Stimulated activated CD4-positive, alpha-beta T cell treated with anti-CD3 and anti-CD28 coated beads, TNF-alpha, amount 100 ng/mL, for 4 hours (primary cell): ENCODE data around the gene GNAZ.
"Not testable (repeated sequence)": the region's sequence is repeated elsewhere in the genome, so short reads cannot be mapped to it uniquely, and the experiment has no call there.

Source experiments
- DNase-seq, 3 experiments: peaks; one replicate each; pipeline ENCODE4 v3.0.0-alpha.2; 2020; ENCODE audit warnings: low read depth in 3 of 3

The GNAZ gene

DNA sequence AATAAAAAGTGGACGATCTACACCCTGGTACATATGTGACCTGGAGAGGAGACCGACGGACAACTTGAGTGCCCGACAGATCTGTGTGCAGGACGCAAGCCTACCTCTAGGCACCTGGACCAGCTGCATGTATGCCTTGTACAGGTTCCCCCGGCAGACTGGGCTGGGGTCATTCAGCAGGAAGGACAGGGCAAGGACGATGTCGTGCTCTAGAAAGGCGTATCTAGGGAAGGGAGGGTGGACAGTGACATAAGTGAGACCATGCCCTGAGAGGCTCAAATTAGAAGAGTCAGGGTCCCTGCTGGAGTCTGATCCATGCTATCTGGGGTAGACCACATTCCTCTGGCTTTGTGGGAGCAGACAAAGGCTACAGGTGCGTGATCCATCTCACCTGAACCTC lies 63.6 kb downstream of the GNAZ start:
- DNase-seq = no peak

DNA sequence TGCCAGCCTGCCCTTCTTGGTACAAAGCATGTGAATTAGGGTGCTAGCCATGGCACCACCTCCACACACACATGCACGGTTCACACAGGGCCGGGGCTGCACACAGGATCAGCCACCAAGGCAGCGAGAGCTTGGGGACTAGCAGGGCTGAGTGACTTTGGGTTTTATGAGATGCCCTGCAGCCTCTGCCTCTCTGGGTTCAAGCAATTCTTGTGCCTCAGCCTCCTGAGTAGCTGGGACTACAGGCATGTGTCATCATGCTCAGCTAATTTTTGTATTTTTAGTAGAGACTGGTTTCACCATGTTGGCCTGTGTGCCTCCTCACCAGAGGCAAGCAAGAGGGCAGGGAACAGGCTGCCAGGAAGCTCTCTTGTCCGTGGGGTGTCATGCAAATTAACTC lies 66.7 kb downstream of the GNAZ start:
- not testable (repeated sequence) for DNase-seq

DNA sequence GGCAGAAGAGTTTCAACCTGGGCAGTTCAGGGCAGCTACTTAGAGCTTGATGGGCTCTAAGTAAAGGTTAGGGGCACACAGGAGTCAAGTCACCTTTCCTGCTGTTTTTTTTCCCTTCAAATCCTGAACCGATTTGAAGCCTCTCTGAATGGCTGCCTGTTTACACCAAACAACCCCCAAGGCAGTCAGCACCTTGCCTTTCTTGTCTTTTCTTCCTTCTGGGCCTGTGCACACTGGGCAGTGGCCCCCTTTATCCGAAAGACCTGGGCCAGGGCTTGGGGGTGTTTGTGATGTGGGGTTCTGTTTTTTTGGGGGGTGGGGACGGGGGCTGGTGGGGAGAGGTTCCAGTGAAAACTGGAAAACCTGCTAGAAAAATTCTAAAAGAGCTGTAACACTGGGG lies 67.1 kb downstream of the GNAZ start:
- DNase-seq = no peak

DNA sequence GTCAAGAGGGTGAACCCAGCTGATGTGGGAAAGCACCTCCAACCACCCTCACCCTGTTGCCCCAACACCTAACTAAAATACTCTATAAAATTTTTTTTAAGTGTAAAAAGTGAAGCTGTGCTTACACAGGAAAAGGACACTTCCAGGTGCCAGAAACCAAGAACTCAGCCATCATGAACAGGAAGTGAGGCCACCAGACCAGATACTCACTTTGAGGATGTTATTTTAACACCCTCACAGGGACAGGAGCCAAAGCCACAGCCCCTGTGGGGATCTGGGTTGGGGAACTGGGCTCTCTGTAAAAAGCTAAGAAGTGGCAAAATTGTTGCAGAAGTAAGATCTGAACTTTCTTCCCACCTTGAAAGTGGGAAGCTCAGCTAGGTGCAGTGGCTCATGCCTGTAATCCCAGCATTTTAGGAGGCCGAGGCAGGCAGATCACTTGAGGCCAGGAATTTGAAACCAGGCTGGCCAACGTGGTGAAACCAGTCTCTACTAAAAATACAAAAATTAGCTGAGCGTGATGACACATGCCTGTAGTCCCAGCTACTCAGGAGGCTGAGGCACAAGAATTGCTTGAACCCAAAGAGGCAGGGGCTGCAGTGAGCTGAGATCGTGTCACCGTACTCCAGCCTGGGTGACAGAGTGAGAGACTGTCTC lies 67.7 kb downstream of the GNAZ start:
- no peak for DNase-seq

DNA sequence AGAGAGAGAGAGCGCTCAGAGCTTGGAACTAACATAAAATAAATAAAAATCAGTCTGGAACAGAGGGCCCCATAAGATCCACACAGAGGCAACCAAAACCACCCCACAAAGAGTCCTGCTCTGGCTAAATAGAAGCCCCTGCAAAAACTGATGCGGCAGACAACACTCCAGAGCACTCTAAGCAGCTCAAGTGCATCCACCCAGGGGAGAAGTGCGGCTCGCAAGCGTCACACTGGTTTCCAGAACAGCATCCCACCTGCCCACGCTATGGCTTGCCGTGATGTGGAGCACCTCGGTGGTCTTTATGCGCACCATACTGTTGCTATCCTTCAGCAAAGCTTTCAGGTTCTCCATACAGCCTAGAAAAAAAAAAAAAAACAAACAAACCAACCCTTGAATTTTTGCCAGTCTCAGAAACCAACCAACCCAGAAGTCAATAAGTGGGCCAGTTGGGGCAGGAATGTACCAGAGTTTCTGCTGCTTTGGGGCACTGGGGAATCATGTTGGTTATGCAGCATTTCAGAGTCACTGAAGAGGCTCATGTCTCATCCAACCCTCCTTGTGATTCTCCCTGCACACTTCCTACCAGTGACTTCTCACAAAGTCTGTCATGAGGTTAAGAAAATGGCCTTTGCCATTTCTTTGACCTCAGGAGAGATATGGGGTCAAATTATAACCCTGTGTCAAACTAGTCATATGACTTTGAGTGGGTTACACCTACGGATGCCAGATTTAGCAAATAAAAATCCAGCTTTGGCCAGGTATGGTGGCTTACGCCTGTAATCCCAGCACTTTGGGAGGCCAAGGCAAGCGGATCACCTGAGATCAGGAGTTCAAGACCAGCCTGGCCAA lies 68.5 kb downstream of the GNAZ start:
- DNase-seq = no peak

DNA sequence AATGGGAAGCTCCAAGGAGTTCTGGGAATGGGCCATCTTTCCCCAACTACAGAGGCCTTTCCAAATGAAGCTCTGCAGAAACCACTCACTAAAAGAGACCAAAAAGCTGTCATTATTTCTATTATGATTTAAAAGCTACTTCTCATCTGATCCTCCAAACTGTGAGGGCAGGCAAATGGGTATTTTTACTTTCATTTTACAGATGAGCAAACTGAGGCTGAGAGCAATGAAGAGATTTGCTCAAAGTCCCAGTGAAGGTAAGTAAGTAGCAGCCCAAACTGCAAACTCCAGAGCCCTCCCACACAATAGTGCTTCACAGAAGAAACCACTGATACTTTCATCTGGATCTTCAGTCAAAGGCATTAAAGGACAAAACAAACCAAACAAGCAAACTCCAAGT lies 70.1 kb downstream of the GNAZ start:
- no peak for DNase-seq

DNA sequence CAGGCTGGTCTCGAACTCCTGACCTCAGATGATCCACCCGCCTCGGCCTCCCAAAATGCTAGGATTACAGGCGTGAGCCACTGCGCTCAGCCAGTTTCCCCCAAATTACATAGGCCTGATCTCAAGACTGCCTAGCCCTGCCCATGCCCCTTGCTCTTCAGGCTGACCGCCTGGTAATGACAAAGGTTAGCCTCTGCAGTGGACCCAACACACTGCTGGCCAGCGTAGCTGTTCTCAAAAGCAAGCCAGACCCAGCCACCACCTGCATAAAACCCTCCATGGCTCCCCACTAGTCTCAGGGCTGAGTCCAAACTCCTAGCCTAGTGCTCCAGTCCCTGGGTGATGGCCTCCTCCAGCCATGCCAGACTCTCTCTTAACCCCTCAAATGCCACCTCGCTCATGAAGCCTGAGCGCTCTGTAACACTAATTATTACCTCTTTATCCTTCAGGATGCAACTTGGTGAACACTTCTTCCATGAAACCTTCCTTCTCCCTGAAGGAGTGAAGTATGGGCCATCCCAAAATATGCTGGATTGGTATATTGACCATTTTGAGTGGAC lies 72.3 kb downstream of the GNAZ start:
- DNase-seq = no peak

DNA sequence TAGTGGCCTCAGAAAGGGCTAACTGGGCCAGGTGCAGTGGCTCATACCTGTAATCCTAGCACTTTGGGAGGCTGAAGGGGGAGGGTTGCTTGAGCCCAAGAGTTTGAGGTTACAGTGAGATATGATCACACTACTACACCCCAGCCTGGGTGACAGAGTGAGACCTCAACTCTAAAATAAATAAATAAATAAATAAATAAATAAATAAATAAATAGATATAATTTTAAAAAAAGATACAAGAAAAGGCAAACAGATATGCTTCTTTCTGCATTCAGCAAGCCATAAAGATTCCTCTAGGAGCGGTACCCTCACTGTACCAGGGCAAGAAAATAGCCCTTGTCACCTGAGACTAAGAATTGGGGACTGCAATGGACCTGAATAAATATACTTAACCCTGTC lies 72.8 kb downstream of the GNAZ start:
- no peak for DNase-seq

DNA sequence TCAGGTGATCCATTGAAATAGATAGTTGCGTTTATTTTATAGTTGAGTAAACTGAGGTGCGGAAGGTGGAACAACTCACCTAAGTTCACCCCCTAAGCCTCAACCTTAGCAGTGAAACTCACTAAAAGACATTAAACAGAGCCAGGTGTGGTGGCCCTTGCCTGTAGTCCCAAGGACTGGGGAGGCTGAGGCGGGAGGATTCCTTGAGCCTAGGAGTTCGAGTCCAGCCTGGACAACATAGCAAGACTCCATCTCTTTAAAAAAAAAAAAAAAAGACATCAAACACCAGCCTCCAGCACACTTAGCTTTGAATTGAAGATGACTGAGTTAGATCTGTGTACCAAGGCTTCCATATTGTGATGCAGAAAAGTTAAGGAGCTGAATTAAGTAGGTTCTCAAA lies 74.1 kb downstream of the GNAZ start:
- no peak for DNase-seq

DNA sequence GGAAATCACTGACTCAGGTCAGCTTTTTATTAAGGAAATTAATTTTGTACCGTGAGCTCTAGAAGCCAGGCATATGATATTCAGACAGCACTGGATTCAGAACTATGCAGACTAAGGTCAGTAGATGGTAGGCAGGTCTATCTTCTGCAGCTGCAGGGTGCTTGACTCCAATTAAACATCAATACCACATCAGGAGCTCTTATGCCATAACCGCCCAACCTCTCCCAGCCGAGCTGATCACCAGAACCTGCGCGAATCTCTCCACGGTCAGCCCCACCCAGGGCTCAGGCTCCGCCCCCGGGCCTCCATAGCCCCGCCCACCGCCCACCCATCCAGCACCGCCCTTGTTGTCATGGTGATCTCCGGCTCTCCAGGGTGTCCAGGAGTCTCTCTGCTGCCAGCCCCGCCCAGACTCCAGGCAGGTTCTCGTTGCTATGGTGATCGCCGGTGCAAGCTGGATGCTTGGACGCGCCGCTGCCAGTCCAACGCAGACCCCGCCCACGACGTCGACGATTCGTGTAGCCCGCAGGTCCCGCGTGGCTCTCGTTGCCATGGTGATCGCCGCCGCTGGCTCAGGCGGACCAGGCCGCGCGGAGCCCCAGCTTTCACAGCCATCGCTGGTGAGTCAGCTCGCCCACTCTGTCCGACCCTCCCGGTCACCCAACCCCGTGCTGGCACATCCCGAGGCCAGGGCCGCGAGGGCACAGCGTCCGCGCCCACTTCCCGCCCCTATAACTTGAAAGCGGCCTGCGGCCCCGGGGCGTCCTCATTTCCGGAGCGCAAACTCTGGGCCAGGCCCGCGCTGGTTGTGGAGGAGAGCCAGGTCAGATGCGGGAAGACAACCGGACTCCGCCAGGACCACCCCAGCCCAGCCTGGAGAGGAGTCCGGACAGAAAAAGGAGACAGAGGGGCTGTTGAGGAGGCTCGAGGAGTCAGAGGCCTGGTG lies 74.9 kb downstream of the GNAZ start, which contains the start of gene RAB36:
Gene RAB36, plus strand, starts transcription at position 546 of the 946 bp plus-strand sequence. CDS start 1,140 bp downstream, outside the sequence.
- peak; percentile 41 to 60 (median 59) for DNase-seq

DNA sequence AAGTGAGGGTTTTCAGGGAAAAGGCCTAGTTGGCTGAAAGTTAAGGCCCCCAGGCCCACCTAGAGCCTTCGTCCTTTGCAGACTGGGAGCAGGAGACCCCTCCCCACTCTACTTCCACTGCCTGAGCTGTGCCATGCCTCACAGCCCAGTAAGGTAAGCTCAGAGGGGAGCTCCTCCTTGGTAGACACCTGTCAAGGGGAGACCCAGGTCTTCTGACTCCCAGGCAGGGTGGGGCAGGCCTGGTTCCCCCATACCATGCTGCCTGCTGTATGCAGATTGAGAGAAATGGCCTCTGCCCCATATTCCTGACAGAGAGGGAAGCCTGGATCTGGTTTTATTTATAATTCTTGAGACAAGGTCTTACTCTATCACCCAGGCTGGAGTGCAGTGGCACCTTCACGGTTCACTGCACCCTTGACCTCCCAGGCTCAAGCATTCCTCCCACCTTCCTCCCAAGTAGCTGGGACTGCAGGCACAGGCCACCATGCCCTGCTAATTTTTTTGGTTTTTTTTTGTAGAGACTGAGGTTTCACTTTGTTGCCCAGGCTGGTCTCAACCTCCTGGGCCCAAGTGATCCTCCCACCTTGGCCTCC lies 75.7 kb downstream of the GNAZ start:
- DNase-seq = no peak

DNA sequence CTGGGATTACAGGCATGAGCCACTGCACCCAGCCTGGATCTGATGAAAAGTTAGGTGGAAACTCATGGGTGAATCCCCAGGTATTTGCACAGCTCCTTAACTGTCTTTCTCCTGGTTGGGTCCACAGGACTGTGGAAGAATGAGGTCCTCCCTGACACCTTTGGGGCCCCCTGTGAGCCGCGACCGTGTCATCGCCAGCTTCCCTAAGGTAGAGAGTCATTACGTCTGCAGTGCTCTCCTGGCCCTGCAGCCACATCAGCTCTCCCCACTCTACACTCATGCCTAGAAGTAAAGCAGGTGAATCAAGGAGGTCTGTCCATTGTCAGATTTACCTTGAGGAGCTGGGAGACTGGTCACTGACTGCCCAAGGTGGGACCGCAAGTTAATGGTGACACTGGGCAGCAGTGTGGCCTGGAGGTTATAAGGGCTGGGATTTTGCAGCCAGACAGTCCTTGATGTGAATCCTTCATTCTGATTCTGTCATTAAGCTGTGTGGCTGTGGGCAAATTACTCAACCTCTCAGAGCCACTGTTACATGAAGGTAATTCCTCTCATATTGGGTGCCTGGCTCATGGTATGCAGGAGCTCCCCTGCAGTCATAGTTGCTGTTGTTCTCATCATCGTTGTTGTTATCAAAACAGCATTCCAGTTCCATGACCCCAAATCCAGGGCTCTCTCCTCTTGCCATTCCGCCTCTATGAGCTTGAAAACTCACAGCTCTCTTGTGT lies 76.3 kb downstream of the GNAZ start:
- DNase-seq = no peak

DNA sequence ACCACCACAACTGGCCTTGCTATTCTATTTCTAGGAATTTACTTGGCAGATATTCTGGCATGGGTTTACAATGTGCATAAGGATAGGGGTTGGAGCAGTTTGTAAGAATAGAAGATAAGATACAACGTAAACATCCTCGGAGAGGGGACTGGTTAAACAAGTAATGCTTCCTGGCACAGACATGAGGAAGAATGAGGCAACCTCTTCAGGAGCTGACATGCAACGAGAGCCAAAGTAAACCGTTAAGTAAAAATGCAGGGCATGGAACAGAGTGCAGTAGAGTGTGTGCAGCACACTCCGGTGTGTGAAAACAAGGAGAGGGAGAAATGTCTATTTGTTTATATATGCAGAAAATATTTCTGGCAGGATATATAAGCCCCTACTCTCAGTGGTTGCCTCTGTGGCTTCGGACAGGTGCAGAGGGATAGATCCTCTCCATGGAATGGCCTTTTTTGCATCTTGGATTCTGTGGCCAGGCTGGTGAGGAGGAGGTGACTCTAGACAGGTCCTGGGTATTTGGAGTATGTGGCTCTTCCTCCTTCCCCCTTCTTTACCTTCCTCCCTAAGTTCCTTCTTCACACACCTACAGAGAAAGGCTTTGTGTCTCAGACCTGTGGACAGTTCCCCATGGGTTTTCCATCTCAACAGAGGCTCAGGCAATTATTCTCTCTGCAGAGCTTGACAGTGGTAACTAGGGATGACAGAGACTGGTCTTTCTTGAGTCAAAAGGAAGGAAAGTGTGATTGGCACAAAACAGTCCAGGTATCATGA lies 77.5 kb downstream of the GNAZ start:
- no peak for DNase-seq

DNA sequence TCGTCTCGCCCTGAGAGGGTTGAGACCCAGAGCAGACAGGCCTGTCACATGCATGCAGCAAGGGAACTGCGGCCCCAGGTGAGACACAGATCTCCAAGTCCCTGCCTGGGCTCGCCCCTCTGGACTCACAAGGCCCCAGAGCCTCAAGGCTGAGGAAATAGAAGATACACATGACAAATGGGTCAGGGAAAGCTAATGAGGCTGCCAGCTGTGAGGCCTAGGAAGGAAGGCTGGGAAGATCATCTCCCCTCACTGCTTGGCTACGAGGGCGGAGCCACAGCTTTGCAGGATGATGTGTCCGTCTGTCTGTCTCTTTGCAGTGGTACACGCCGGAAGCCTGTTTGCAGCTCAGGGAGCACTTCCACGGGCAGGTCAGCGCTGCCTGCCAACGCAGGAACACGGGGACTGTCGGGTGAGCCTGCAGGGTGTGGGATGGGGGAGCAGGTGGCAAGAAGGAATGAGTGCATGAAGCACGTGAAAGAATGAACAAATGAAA lies 79.5 kb downstream of the GNAZ start:
- DNase-seq = no peak

DNA sequence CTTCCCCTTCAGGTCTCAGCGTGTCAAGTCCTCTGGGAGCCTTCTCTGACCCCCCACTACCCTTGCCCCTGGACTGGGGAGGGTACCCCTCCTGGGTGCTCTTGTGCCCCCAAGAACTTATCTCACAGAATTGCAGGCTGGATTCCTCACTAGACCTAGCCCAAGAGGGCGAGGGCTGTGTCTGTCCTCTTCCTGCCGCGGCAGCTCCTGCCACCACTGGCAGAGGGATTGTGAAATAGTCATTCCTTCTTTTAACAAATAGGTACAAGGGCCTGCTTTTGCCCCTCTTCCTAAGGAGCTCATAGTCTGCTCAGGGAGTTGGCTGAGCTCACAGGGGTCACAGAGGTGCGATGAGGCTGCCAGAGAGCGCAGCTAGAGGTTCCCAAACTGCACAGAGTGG lies 80.4 kb downstream of the GNAZ start:
- DNase-seq = no peak

DNA sequence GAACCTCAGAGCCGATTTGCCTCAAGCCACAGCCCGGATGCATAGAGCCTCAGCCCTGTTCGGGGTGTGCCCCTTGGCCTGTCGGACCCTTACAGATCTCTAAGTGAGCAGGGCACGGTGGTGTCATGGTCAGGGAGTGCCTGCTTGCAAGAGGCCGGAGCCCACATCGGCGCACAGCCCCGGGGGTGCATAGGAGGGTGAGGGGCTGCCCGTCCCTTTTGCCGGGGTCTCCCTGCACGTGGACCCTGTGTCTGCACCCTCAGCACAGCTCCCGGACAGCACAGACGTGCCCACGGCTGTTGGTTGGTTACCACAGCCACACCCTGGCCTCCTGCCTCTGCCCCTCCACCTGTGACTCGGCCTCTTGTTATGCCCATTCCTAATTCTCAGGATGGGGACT lies 81.5 kb downstream of the GNAZ start:
- no peak for DNase-seq

DNA sequence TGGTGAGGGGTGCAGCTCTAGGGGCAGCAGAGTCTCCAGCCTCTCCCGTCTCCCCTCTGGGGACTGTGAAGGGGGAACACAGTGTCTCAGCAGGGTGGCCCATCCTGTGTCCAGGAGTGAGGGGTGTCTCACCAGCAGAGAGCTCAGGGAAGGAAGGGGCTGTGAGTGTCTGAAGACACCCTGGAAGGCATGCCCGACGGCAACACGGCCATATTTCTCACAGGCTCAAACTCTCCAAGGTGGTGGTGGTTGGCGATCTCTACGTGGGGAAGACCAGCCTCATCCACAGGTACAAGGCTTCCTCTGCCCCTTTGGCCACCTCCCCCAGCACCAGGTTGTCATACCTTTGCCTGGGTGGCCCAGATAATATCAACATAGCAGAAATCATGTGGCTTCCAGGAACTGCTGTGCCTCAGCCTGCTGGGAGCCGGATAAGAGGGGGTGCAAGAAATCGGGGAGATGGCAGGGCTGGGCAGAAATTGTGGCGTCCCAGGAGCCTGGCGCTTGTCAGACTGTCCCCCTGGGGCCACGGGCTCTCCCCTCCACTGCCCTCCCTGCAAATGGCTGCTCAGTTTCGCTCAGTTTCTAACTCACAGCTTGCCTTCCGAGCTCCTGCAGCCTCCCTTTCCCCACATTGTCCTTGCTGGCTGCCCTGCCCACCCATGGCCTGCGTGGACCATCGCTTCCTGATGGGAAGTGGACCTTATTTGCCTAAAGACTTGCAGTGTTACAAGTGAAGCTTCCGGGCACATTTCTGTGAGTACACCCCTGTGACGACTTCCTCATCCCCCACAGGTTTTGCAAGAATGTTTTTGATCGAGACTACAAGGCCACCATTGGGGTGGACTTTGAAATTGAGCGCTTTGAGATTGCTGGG lies 82.2 kb downstream of the GNAZ start:
- DNase-seq = no peak

DNA sequence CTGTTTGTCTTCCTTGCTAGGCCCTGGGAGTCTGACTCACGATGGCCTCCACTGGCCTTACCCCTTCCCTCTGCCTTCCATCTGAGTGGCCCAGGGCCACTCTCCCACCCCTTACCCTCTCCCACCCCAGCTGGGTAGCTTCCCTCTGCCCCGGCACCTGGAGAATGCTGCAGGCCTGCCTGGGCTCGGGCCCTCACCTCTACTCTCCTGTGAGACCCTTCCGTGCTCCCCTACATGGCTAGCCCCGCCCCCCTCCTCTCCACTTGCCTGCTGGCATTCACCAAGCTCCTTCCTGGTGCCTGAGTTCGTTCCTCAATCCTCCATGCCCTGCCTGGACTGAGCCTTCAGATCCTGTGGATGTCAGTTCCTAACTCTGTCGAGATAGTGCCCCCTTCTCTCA lies 83.7 kb downstream of the GNAZ start:
- DNase-seq = no peak

DNA sequence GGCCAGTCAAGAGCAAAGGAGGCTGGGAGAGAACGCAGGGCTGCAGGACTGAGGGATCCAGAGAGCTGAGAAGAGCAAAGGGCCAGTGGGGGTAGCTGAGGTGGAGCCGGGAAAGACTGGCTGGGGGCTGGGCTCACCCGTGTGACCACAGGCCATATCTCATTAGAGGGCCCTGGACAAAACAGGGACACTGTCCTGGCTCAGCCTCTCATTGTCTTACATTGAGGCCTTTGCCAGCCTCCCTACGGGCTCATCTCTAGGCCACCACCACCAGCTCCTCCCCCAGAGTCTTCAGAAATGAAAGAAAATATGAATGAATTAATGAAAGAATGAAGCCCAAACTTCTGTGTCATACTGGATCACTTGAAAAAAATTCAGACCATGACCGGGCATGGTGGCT lies 84.1 kb downstream of the GNAZ start:
- no peak for DNase-seq
